Stimulated activated memory B cell treated with anti-CD40 and anti-IgM and Interleukin-4, amounts not matched to agents 10 μg/mL and 1 μg/mL and 100 μg/mL, for 72 hours (primary cell): Measurements from ENCODE around the gene CLCNKA.
A peak's percentile ranks its signal among the peaks of the same experiment; 100 is the strongest.
"Not testable (repeated sequence)": the region's sequence is repeated elsewhere in the genome, so short reads cannot be mapped to it uniquely, and the experiment has no call there.

ENCODE experiments used
- ATAC-seq: fragments of 150-1000 bp; cut with Tn5 transposase; 2 replicates; pipeline ENCODE4 v1.10.0; 2021
- H3K27ac Mint-ChIP-seq: one replicate; pipeline ENCODE4 v1.8.0; 2022; ENCODE audit warnings: mild to moderate bottlenecking, mixed read lengths
- H3K27me3 Mint-ChIP-seq: one replicate; pipeline ENCODE4 v1.8.0; 2022; ENCODE audit warnings: mixed read lengths
- H3K36me3 Mint-ChIP-seq: one replicate; pipeline ENCODE4 v1.8.0; 2022; ENCODE audit warnings: mixed read lengths
- H3K4me1 Mint-ChIP-seq: one replicate; pipeline ENCODE4 v1.8.0; 2022; ENCODE audit warnings: mixed read lengths
- H3K4me3 Mint-ChIP-seq: one replicate; pipeline ENCODE4 v1.8.0; 2022; ENCODE audit warnings: mild to moderate bottlenecking, moderate library complexity, mixed read lengths
- H3K9me3 Mint-ChIP-seq: one replicate; pipeline ENCODE4 v1.8.0; 2022; ENCODE audit warnings: mixed read lengths

CLCNKA gene

GRCh38 chr1:15992582-15993500 lies 29.0 kb upstream of the CLCNKA start:
- no peaks in the 10 kb centered on the region for H3K27me3 Mint-ChIP-seq
- H3K36me3 Mint-ChIP-seq: no peaks in the 10 kb centered on the region
- no peak for ATAC-seq
- H3K9me3 Mint-ChIP-seq: no peaks in the 10 kb centered on the region
- H3K4me3 Mint-ChIP-seq: no peak overlapping the region
- H3K27ac Mint-ChIP-seq: peak overlapping the region; percentile 54
- H3K4me1 Mint-ChIP-seq: no peaks in the 10 kb centered on the region

DNA sequence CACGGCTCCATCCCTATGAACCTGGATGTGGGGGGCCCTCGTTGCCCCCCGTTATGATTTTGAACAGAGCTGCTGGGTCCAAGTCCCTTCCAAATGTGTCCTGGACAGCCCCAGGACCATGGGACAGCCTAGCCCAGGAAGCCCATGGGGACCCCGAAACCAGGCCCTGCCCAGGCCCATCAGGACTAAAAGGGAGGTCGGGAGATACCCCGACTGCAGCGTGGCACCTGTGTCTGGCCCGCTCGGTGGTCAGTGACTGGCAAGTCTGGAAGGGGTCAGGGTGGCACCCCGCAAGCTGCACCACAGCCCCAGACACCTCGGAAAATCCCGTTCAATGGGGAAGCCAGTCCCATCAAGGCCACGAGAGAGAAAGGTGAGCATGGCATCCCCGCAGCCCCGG lies 28.2 kb upstream of the CLCNKA start:
- H3K4me3 Mint-ChIP-seq: no peak overlapping the region
- H3K27ac Mint-ChIP-seq: no peak overlapping the region

DNA sequence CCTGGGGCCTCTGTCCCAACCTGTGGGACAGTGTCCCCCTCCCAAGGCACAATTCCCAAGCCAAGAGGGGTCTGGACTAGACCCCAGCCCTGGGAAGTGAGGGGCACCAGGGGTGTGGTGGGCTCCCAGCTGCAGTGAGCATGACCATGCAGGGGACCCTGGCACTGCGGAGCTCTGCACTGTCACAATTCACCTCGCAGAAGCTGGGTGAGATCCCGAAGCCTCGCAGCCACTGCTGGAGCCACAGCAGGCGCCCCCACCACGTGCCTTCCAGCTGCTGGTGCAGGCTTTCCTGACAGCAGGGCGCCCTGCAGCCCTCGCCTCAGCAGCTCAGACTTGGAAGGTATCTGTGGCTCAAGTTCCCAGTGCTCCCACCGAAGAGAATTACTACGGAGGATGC lies 27.8 kb upstream of the CLCNKA start:
- Mint-ChIP-seq H3K27me3 (no peaks in the 10 kb centered on the region), H3K4me3 (no peak overlapping the region), H3K4me1 (no peaks in the 10 kb centered on the region), H3K36me3 (no peaks in the 10 kb centered on the region), H3K27ac (no peak overlapping the region), H3K9me3 (no peaks in the 10 kb centered on the region)
- ATAC-seq: no peak

More for the DNA sequence above, 28.2 kb upstream of the CLCNKA start:
- Mint-ChIP-seq H3K27me3 (no peaks in the 10 kb centered on the region), H3K4me1 (no peaks in the 10 kb centered on the region), H3K9me3 (no peaks in the 10 kb centered on the region), H3K36me3 (no peaks in the 10 kb centered on the region)
- no peak for ATAC-seq

- Mint-ChIP-seq H3K9me3 (no peaks in the 10 kb centered on the region), H3K27me3 (no peaks in the 10 kb centered on the region), H3K27ac (peak overlapping the region; percentile 14), H3K4me3 (no peak overlapping the region), H3K36me3 (no peaks in the 10 kb centered on the region), H3K4me1 (no peaks in the 10 kb centered on the region)
- peak; percentile 52 for ATAC-seq
Measured at GRCh38 chr1:15994590-15995351, 27.1 kb upstream of the CLCNKA start.

DNA sequence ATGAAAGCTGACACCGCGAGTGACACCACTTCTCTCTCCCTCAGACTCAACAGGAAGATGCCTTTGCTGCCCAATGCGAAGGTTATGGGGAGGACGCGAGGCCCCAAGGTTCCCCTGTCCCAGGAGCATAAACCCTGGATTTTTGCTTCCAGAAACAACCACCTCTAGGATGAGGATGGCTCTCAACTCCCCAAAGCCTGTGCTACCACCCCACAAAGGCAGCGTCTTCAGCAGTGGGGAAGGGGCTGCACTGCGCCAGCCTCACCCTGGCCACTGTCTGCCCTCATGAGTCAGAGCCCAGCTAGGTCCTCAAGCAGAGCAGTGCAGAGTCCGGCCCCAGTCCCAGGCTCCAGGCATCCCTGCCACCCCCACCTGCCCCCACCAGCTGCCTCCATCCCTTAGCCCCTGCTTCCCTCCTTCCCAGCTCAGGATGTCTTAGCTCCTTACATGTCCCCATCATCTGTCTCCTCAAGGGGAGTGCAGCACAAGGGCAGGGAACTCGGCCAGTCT lies 24.7 kb upstream of the CLCNKA start:
- Mint-ChIP-seq H3K36me3 (no peaks in the 10 kb centered on the region), H3K27me3 (no peaks in the 10 kb centered on the region), H3K4me1 (no peaks in the 10 kb centered on the region), H3K27ac (peak overlapping the region; percentile 7), H3K4me3 (no peak overlapping the region), H3K9me3 (no peaks in the 10 kb centered on the region)
- ATAC-seq: no peak

DNA sequence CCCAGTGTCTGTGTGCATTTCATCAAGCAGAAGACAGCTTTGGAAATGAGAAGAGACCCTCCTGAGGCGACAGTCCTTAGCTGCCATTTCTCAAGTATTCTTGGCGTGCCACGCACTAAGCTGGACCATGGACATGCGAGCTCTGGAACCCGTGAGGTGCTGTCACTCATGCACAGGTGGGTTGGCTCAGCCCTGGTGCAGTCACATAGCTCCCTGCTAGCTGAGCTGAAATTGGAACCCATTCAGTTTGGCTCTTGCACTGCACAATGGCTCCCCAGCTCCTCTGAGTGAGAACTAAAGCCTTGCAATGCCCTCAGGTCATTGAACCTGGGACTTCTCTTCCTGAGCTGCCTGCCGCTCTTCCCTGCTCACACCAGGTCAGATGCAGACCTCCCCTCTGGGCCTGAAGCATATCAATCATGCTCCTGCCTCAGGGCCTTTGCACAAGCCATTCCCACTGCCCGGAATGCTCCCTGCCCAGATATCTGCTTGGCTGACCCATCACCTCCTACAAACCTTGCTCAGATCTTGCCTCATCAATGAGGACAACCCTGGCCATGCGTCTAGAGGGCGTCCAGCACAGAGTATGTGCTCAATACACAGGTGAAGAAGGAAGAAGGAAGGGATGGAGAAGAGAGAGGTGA lies 24.1 kb upstream of the CLCNKA start:
- Mint-ChIP-seq H3K27ac (peak overlapping the region; percentile 7), H3K27me3 (no peaks in the 10 kb centered on the region), H3K9me3 (no peaks in the 10 kb centered on the region), H3K4me3 (no peak overlapping the region), H3K36me3 (no peaks in the 10 kb centered on the region), H3K4me1 (no peaks in the 10 kb centered on the region)
- ATAC-seq: no peak

DNA sequence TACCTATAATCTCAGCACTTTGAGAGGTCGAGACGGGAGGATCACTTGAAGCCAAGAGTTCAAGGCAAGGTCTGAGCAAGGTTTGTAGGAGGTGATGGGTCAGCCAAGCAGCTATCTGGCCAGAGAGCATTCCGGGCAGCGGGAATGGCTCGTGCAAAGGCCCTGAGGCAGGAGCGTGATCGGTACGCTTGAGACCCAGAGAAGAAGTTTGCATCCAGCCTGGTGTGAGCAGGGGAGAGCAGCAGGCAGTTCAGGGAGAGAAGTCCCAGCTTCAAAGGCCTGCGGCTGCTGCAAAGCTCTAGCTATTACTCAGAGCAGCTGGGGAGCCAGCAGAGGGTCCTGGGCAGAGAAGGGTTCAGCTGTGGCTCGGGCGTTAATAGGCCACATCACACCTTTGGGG lies 22.9 kb upstream of the CLCNKA start:
- no peaks in the 10 kb centered on the region for H3K27me3 Mint-ChIP-seq
- H3K4me1 Mint-ChIP-seq: no peaks in the 10 kb centered on the region
- H3K4me3 Mint-ChIP-seq: no peak overlapping the region
- no peaks in the 10 kb centered on the region for H3K36me3 Mint-ChIP-seq
- ATAC-seq: no peak
- H3K9me3 Mint-ChIP-seq: no peaks in the 10 kb centered on the region
- H3K27ac Mint-ChIP-seq: no peak overlapping the region

DNA sequence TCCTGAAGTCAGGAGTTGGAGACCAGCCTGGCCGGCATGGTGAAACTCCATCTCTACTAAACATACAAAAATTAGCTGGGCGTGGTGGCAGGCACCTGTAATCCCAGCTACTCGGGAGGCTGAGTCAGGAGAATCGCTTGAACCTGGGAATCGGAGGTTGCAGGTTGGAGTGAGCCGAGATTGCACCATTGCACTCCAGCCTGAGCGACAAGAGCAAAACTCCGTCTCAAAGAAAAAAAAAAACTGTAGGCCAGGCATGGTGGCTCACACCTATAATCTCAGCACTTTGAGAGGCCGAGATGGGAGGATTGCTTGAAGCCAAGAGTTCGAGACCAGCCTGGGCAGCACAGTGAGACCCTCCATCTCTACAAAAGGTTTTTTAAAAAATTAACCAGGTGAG lies 20.6 kb upstream of the CLCNKA start:
- H3K9me3 Mint-ChIP-seq, H3K4me3 Mint-ChIP-seq, H3K36me3 Mint-ChIP-seq, ATAC-seq, H3K27me3 Mint-ChIP-seq, H3K27ac Mint-ChIP-seq: not testable (repeated sequence)
- peaks cover 14% of the 10 kb centered on the region for H3K4me1 Mint-ChIP-seq

DNA sequence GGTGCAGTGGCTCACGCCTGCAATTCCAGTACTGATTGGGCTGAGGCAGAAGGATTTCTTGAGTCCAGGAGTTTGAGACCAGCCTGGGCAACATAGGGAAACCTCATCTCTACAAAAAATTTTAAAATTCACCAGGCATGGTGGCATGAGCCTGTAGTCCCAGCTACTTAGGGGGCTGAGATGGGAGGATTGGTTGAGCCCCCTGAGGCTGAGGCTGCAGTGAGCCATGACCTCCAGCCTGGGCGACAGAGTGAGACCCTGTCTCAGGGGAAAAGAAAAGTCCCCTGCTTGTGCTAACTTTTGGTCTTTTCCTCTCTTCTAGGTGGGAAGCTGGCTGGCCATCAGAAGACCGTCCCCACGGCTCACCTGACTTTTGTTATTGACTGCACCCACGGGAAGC lies 16.2 kb upstream of the CLCNKA start:
- ATAC-seq: no peak
- no peak overlapping the region for H3K4me3 Mint-ChIP-seq
- no peaks in the 10 kb centered on the region for H3K9me3 Mint-ChIP-seq
- H3K27me3 Mint-ChIP-seq: no peaks in the 10 kb centered on the region
- H3K27ac Mint-ChIP-seq: no peak overlapping the region
- peaks cover 31% of the 10 kb centered on the region for H3K4me1 Mint-ChIP-seq
- no peaks in the 10 kb centered on the region for H3K36me3 Mint-ChIP-seq

DNA sequence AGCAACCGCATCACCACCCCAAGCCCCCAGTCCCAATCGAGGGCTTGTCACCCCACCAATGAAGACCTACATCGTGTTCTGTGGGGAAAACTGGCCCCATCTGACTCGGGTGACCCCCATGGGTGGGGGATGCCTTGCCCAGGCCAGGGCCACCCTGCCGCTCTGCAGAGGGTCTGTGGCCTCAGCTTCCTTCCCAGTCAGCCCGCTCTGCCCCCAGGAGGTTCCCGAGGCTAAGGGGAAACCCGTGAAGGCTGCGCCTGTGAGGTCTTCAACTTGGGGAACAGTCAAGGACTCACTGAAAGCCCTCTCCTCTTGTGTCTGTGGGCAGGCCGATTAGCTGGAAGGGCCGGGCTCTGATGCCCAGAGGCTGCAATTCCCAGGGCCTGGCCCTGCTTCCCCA lies 15.8 kb upstream of the CLCNKA start:
- no peak overlapping the region for H3K4me3 Mint-ChIP-seq

GRCh38 chr1:16006552-16007485 lies 15.0 kb upstream of the CLCNKA start:
- peak overlapping the region; percentile 42 for H3K27ac Mint-ChIP-seq
- H3K4me1 Mint-ChIP-seq: peaks cover 31% of the 10 kb centered on the region
- H3K27me3 Mint-ChIP-seq: no peaks in the 10 kb centered on the region
- ATAC-seq: peak; percentile 76
- no peaks in the 10 kb centered on the region for H3K9me3 Mint-ChIP-seq
- no peaks in the 10 kb centered on the region for H3K36me3 Mint-ChIP-seq
- H3K4me3 Mint-ChIP-seq: no peak overlapping the region

More for the DNA sequence above, 15.8 kb upstream of the CLCNKA start:
- H3K36me3 Mint-ChIP-seq: no peaks in the 10 kb centered on the region
- no peaks in the 10 kb centered on the region for H3K27me3 Mint-ChIP-seq
- no peak for ATAC-seq
- peak overlapping the region; percentile 42 for H3K27ac Mint-ChIP-seq
- peaks cover 31% of the 10 kb centered on the region for H3K4me1 Mint-ChIP-seq
- no peaks in the 10 kb centered on the region for H3K9me3 Mint-ChIP-seq

GRCh38 chr1:16007671-16008341 lies 14.0 kb upstream of the CLCNKA start:
- Mint-ChIP-seq H3K4me3 (no peak overlapping the region), H3K27me3 (no peaks in the 10 kb centered on the region), H3K36me3 (no peaks in the 10 kb centered on the region), H3K4me1 (peaks cover 37% of the 10 kb centered on the region), H3K27ac (no peak overlapping the region), H3K9me3 (no peaks in the 10 kb centered on the region)
- no peak for ATAC-seq

DNA sequence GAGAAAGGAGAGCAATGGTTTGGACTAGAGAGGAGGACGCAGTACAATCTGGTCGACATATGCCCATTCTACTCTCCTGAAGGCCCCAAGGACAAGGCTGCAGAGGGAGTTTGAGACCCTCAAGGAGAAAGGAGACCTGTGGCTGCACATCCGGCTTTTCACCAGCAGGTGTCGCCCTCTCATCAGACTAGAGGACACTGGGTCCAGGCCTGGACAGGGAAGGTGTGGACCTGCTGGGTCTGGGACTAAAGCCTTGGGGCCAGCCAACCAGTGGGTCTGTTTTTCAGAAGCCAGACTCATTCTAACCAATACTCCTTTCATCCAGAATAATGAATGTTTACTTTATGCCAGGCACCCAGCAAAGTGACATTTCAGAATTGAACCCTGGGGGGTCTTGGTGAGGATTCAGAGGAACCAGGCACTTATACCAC lies 12.8 kb upstream of the CLCNKA start:
- peaks cover 46% of the 10 kb centered on the region for H3K4me1 Mint-ChIP-seq
- peak; percentile 43 for ATAC-seq
- H3K36me3 Mint-ChIP-seq: no peaks in the 10 kb centered on the region
- no peak overlapping the region for H3K27ac Mint-ChIP-seq
- H3K4me3 Mint-ChIP-seq: no peak overlapping the region
- no peaks in the 10 kb centered on the region for H3K27me3 Mint-ChIP-seq
- H3K9me3 Mint-ChIP-seq: no peaks in the 10 kb centered on the region

DNA sequence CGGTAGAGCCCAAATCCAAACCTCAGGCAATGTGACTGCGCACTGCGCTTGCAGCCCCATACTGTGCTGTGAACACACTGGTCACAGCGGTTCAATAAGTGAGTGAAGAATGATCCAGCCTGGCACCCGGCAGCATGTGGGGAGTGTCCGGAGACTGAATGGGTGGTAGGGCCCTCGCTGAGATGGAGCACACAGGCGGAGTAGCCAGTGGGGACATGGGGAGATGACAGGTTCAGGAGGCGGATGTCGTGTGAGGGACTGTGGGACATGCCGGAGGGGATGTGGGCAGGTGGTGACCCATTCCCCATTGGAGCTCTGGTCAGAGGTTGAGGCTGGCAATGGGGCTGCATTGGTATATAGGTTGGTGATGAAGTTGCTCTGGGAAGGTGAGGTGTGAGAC lies 12.2 kb upstream of the CLCNKA start:
- no peak overlapping the region for H3K4me3 Mint-ChIP-seq
- peaks cover 52% of the 10 kb centered on the region for H3K4me1 Mint-ChIP-seq
- no peaks in the 10 kb centered on the region for H3K36me3 Mint-ChIP-seq
- no peaks in the 10 kb centered on the region for H3K27me3 Mint-ChIP-seq
- H3K27ac Mint-ChIP-seq: no peak overlapping the region
- ATAC-seq: no peak
- H3K9me3 Mint-ChIP-seq: no peaks in the 10 kb centered on the region
